ENCODE results near the gene ZNF691.
"Not testable (repeated sequence)": the region's sequence is repeated elsewhere in the genome, so short reads cannot be mapped to it uniquely, and the experiment has no call there.

Gene ZNF691

DNA sequence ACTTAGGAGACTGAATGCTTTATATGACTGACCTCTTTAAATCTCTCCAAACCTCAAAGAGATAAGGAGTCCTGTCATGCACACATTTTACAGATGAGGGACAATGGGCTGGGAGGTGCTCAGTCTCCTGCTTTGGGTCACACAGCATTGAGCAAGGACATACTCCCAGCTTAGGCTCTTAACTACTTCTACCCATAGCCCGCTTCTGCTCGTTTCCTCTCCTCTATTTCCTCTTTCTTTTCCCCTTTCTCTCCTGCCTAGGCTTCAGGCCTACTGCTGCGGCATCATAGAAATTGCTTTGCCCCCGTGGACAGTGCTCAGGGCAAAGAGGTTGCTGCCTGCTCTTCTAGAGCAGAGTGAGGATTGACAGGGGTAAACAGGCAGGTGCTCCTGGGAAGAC, 12.4 kb upstream of the ZNF691 start:
- DNase-seq, result no peak

- DNase-seq, result no peak
Measured at GRCh38 chr1:42834803-42835202, 11.6 kb upstream of the ZNF691 start.

GRCh38 chr1:42835422-42835821, 11.0 kb upstream of the ZNF691 start:
- DNase-seq, result no peak

GRCh38 chr1:42837709-42838108, 8.7 kb upstream of the ZNF691 start:
- no peak for DNase-seq

DNA sequence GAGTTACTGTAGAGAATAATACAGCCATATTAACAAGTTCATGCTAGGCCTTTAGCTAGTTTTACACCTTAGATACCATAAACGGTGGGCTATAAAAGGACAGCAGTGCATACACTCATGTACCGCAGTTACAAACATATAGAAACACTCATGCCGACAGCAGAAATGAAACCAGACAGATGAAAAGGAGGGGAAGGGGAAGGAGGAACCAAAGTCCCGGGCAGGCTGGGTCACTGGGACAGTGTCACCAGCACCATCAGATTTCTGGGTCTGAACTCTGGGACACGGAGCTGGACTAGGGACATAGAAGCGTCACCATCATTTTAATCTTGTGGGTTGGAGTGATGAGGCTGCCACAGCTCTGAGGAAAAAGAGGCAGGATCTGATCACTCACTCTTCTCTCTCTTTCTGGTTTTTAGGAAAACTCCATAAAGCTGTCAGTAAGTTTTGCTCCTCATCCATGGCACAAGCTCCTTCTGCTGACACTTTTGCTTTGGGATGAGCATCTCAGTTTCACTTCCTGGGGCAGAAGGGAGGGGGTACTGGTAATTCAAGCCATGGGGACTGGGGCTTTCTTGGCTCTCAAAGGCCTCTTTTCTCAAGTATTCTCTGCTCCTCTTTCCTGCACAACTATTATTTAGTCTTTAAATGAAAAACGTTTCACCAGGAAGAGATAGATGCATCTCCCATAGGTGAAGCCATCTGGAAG, 7.8 kb upstream of the ZNF691 start:
- DNase-seq, result no peak

DNA sequence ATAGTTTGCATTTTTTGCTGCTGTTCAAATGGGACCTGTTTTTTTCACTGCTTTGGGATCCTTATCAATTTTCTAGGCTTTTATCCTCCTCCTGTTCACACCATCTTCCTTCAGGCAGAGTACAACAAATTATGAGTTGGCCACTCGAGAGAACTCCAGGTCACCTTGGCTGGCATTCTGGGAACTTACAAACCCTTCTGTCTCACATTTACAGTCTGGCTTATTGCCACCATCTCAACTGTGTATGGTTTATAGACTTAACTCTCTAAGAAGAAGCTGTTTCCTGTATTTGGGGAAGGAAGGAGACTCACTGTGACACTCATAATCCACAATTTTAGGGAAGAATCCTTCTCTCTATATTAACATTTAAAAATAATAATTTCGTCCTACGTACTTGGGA, 5.4 kb upstream of the ZNF691 start:
- DNase-seq, result no peak

GRCh38 chr1:42841440-42842147, 4.8 kb upstream of the ZNF691 start:
- no peak for DNase-seq

DNA sequence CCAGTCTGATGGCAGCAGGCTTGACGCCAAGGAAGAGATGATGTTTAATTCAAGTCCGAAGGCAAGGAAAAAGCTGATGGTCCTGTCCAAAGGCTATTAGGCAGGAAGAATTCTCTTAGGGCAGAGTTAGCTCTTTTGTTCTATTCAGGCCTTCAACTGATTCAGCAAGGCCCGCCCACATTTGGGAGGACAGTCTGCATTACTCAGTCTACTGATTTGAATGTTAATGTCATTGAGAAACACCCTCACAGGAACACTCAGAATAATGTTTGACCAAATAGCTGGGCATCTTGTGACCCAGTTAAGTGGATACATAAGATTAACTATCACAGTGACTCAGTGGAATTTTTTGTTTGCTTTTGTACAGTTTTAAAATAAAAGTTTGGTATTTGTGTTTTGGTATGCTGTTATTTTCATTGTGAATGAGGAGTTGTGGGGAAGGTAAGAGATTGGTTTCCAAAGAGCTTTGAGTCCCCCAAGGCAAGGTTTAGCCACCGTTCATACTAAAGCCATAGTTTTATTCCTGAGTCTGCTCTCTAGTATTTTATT, 1.7 kb upstream of the ZNF691 start:
- no peak for DNase-seq

DNA sequence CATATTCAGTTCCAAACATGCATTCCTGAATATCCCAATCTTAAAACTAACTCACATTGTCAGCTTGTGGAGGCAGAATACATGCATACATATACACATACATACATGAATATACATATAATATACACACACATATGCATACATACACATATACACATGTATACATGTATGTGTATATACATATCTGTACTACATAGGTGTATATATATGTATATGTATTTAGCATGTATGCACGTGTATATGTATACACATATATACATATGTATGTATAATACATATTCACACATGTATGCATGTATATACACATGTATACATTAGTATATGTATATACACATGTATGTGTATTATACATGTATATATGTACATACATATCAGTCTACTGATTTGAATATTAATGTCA, 1.2 kb upstream of the ZNF691 start:
- DNase-seq, result no peak

GRCh38 chr1:42845866-42846256, 552 bp upstream of the ZNF691 start:
- no peak for DNase-seq

GRCh38 chr1:42847111-42847595, 740 bp downstream of the ZNF691 start:
- no peak for DNase-seq

- DNase-seq, result no peak
Measured at GRCh38 chr1:42847721-42848460, 1.5 kb downstream of the ZNF691 start.

GRCh38 chr1:42848823-42849537, 2.6 kb downstream of the ZNF691 start:
- DNase-seq, result no peak

- DNase-seq, result no peak
Measured at GRCh38 chr1:42849944-42850343, 3.5 kb downstream of the ZNF691 start.

DNA sequence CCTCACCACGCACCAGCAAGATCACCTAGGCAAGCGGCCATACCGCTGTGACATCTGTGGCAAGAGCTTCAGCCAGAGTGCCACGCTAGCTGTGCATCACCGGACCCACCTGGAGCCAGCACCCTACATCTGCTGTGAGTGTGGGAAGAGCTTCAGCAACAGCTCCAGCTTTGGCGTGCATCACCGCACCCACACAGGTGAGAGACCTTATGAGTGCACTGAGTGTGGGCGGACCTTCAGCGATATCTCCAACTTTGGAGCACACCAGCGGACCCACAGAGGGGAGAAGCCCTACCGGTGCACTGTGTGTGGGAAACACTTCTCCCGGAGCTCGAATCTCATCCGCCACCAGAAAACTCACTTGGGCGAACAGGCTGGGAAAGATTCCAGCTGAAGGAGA, 5.0 kb downstream of the ZNF691 start:
- no peak for DNase-seq

- DNase-seq, result no peak
Measured at GRCh38 chr1:42851960-42852607, 5.7 kb downstream of the ZNF691 start.

DNA sequence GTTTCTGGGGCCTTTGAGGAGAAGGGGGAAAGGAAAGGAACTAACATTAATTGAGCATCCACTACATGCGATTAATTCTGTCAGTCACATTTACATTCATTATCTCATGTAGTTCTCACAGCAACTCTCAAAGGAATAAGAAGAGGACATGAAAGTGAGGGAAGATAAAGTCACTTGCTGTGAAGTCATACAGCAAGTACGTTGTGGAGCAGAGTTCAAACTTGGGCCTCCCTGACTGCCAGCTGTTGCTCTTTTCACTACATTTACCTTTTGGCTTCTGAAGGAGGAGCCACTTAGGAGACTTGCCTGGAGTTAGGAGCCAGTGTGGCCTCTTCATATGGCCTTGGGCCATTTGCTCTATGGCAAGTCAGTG, 6.2 kb downstream of the ZNF691 start:
- no peak for DNase-seq

GRCh38 chr1:42853116-42853884, 6.9 kb downstream of the ZNF691 start:
- no peak for DNase-seq

- DNase-seq, result not testable (repeated sequence)
Measured at GRCh38 chr1:42856554-42856953, 10.1 kb downstream of the ZNF691 start.

DNA sequence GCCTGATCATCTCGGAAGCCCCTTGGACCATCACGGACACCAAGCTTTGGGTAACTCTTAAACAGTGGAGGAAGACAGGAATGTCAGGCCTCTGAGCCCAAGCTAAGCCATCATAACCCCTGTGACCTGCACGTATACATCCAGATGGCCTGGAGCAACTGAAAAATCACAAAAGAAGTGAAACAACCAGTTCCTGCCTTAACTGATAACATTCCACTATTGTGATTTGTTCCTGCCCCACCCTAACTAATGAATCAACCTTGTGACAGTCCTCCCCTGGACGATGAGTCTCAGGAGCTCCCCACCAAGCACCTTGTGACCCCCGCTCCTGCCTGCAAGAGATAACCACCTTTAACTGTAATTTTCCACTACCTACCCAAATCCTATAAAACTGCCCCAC, 13.0 kb downstream of the ZNF691 start:
- DNase-seq, result not testable (repeated sequence)

DNA sequence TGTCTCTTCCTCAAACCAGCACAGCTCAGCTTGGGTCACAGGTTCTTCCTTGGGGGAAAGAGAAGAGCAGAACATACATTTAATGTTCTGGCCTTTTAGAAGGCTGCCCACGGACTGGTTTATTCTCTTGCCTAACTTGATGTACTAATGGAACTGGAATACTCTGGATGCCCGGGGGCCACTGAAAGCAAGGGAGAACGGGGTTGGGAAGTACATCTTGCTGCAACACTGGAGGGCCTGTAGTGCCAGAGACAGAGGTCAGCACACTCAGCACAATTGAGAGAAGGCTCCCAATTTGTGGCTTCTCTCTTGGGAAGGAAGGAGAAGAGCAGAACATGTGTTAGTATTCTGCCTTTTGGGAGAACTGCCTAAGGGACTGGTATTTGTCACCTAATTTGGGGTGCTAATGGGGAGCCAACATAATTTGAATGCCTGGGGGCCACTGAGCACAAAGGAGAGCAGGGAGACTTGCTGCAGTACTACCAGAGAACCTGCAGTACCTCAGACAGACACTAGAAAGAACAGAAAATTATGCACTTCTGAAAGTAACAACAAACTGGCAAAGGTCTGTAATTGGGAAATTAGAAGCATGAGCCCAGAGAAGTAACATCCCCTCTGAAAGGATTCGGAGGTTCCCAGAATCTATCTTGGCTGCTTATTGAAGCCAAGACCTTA, 14.1 kb downstream of the ZNF691 start:
- DNase-seq, result no peak
